ENCODE results near the gene LMAN1L. TPM values are rescaled to one million over a fixed set of nuclear protein-coding genes. Genes with fewer than 3 reads are reported as not detected.

LMAN1L gene
- total and polyA plus RNA-seq, 9 donors = not detected

- no peaks in the 10 kb centered on the region for H3K27me3 ChIP-seq
- WGBS, 3 donors = 29 to 34% (median 30%) methylated on average over 3 of the region's 3 CpGs
- H3K27ac ChIP-seq = peak overlapping the region; percentile 62 to 67
- DNase-seq = no peak
- peaks cover 17% of the 10 kb centered on the region for H3K4me1 ChIP-seq (ENCODE audit: insufficient read depth)
- no peak for TF ChIP-seq CTCF (IDR thresholded peaks at IDR 0.05)
- no peak for TF ChIP-seq EP300 (IDR thresholded peaks at IDR 0.05)
- no peak for TF ChIP-seq POLR2A (IDR thresholded peaks at IDR 0.05)
- H3K4me3 ChIP-seq = no peak overlapping the region
- no peaks in the 10 kb centered on the region for H3K9me3 ChIP-seq
- no peaks in the 10 kb centered on the region for H3K36me3 ChIP-seq
- intact Hi-C loops (cut with DNase I) = loop anchor here in 1 of 4 donors (10.0 kb wide), 1 partner anchor 415 kb away; the partner anchor contains the start of gene C15orf39
Observed at GRCh38 chr15:74789741-74790079, 22.9 kb upstream of the LMAN1L start.

GRCh38 chr15:74790080-74790916 lies 22.3 kb upstream of the LMAN1L start:
- no peak for TF ChIP-seq CTCF (IDR thresholded peaks at IDR 0.05)
- TF ChIP-seq POLR2A (IDR thresholded peaks at IDR 0.05) = no peak
- no peak for TF ChIP-seq EP300 (IDR thresholded peaks at IDR 0.05)
- intact Hi-C loops (cut with DNase I) = no loop called here
- DNase-seq = peak; percentile 78 to 92 (median 88)
- peak overlapping the region; percentile 62 to 67 for H3K27ac ChIP-seq
- no peaks in the 10 kb centered on the region for H3K9me3 ChIP-seq
- no peaks in the 10 kb centered on the region for H3K36me3 ChIP-seq
- no peak overlapping the region for H3K4me3 ChIP-seq
- H3K4me1 ChIP-seq (ENCODE audit: insufficient read depth) = peaks cover 17% of the 10 kb centered on the region
- 20 to 25% (median 20%) methylated on average over 15 of the region's 15 CpGs for WGBS, 3 donors
- no peaks in the 10 kb centered on the region for H3K27me3 ChIP-seq

- peaks cover 17% of the 10 kb centered on the region for H3K4me1 ChIP-seq (ENCODE audit: insufficient read depth)
- DNase-seq = no peak
- H3K4me3 ChIP-seq = no peak overlapping the region
- WGBS, 3 donors = 30 to 52% (median 47%) methylated on average over 1 of the region's 1 CpG
- H3K9me3 ChIP-seq = no peaks in the 10 kb centered on the region
- H3K27me3 ChIP-seq = no peaks in the 10 kb centered on the region
- no peaks in the 10 kb centered on the region for H3K36me3 ChIP-seq
- no peak overlapping the region for H3K27ac ChIP-seq
- no peak for TF ChIP-seq CTCF (IDR thresholded peaks at IDR 0.05)
- no peak for TF ChIP-seq POLR2A (IDR thresholded peaks at IDR 0.05)
- TF ChIP-seq EP300 (IDR thresholded peaks at IDR 0.05) = no peak
- intact Hi-C loops (cut with DNase I) = no loop called here
Observed at GRCh38 chr15:74791007-74791406, 21.6 kb upstream of the LMAN1L start.

- no peaks in the 10 kb centered on the region for H3K27me3 ChIP-seq
- H3K27ac ChIP-seq = no peak overlapping the region
- H3K4me1 ChIP-seq (ENCODE audit: insufficient read depth) = peaks cover 17% of the 10 kb centered on the region
- TF ChIP-seq EP300 (IDR thresholded peaks at IDR 0.05) (no peak), CTCF (IDR thresholded peaks at IDR 0.05) (no peak), POLR2A (IDR thresholded peaks at IDR 0.05) (no peak)
- no peak overlapping the region for H3K4me3 ChIP-seq
- H3K9me3 ChIP-seq = no peaks in the 10 kb centered on the region
- no peak for DNase-seq
- intact Hi-C loops (cut with DNase I) = no loop called here
- 84 to 88% (median 84%) methylated on average over 7 of the region's 7 CpGs for WGBS, 3 donors
- H3K36me3 ChIP-seq = no peaks in the 10 kb centered on the region
Observed at GRCh38 chr15:74791667-74792066, 21.0 kb upstream of the LMAN1L start.

Data from ovary (tissue), 9 donors.